Astrocyte (in vitro differentiated cells and primary cell): ENCODE results near the gene TLNRD1. TPM values are rescaled to one million over a fixed set of nuclear protein-coding genes. Genes with fewer than 3 reads are reported as not detected.

Experiments
- DNase-seq: peaks from one replicate; pipeline ENCODE4 v3.0.0-alpha.2; 2010; ENCODE audit warnings: low read depth
- FAIRE-seq: peaks from 2 replicates; lab custom pipeline; 2011; peaks lifted over from hg19 to GRCh38; lab: Jason Lieb, UNC
- H2AFZ ChIP-seq: 2 replicates; pipeline ENCODE4 v1.6.0; 2012; ENCODE audit warnings: low read depth, low read length, inconsistent platforms
- H3K27ac ChIP-seq: 2 replicates; pipeline ENCODE4 v1.5.1; 2011; ENCODE audit warnings: low read depth, low read length, inconsistent platforms
- H3K27me3 ChIP-seq: 2 replicates; pipeline ENCODE4 v1.6.0; 2011; ENCODE audit warnings: low read length, inconsistent platforms; ENCODE audit not compliant: insufficient read depth
- H3K36me3 ChIP-seq: 2 replicates; pipeline ENCODE4 v1.5.1; 2011; ENCODE audit warnings: low read length, inconsistent platforms; ENCODE audit not compliant: insufficient read depth
- H3K4me1 ChIP-seq: 2 replicates; pipeline ENCODE4 v1.5.1; 2011; ENCODE audit warnings: low read length, inconsistent platforms; ENCODE audit not compliant: insufficient read depth
- H3K4me2 ChIP-seq: 2 replicates; pipeline ENCODE4 v1.6.0; 2012; ENCODE audit warnings: low read length, inconsistent platforms
- H3K4me3 ChIP-seq: 2 replicates; pipeline ENCODE4 v1.5.1; 2011; ENCODE audit warnings: low read depth, mild to moderate bottlenecking, low read length, inconsistent platforms; ENCODE audit not compliant: insufficient read depth
- H3K79me2 ChIP-seq: 2 replicates; pipeline ENCODE4 v1.6.0; 2012; ENCODE audit warnings: mild to moderate bottlenecking, low read length, inconsistent platforms; ENCODE audit not compliant: insufficient read depth
- H3K9ac ChIP-seq: 2 replicates; pipeline ENCODE4 v1.6.0; 2012; ENCODE audit warnings: mild to moderate bottlenecking, low read length, inconsistent platforms
- H3K9me3 ChIP-seq: 2 replicates; pipeline ENCODE4 v1.5.1; 2012; ENCODE audit warnings: low read depth, mild to moderate bottlenecking, low read length, inconsistent platforms; ENCODE audit not compliant: insufficient read depth
- H4K20me1 ChIP-seq: 2 replicates; pipeline ENCODE4 v1.6.0; 2012; ENCODE audit warnings: low read length, inconsistent platforms; ENCODE audit not compliant: insufficient read depth
- H3K27ac Mint-ChIP-seq: one replicate; pipeline ENCODE4 v1.8.0; 2021; ENCODE audit warnings: mild to moderate bottlenecking, mixed read lengths; ENCODE audit not compliant: unreplicated experiment
- H3K27me3 Mint-ChIP-seq: one replicate; pipeline ENCODE4 v1.8.0; 2021; ENCODE audit warnings: low read depth, mixed read lengths; ENCODE audit not compliant: unreplicated experiment
- H3K36me3 Mint-ChIP-seq: one replicate; pipeline ENCODE4 v1.8.0; 2021; ENCODE audit warnings: low read depth, mixed read lengths; ENCODE audit not compliant: unreplicated experiment
- H3K4me1 Mint-ChIP-seq: one replicate; pipeline ENCODE4 v1.8.0; 2021; ENCODE audit warnings: low read depth, mixed read lengths; ENCODE audit not compliant: unreplicated experiment
- H3K4me3 Mint-ChIP-seq: one replicate; pipeline ENCODE4 v1.8.0; 2021; ENCODE audit warnings: mild to moderate bottlenecking, moderate library complexity, mixed read lengths; ENCODE audit not compliant: unreplicated experiment
- H3K9me3 Mint-ChIP-seq: one replicate; pipeline ENCODE4 v1.8.0; 2021; ENCODE audit warnings: mild to moderate bottlenecking, mixed read lengths; ENCODE audit not compliant: unreplicated experiment
- CTCF ChIP-seq: IDR thresholded peaks from 2 replicates; pipeline ENCODE4 v1.5.1; 2011; ENCODE audit warnings: low read depth, mild to moderate bottlenecking, inconsistent platforms, low read length, moderate library complexity; ENCODE audit not compliant: insufficient read depth
- EZH2 ChIP-seq: IDR thresholded peaks from 2 replicates; pipeline ENCODE4 v1.6.1; 2012; ENCODE audit warnings: mild to moderate bottlenecking, low read length, inconsistent platforms; ENCODE audit not compliant: insufficient read depth
- total RNA-seq: library from RNA; stranded (reverse); gene quantifications from 2 replicates; pipeline ENCODE4 v1.2.1, GENCODE V29; 2021

The TLNRD1 gene
- total RNA-seq, 1 donor from 2014 or later: 24.2 TPM

GRCh38 chr15:81024265-81024872 is 23.6 kb downstream of the TLNRD1 start:
- peak overlapping the region; percentile 84 for H2AFZ ChIP-seq
- no peaks in the 10 kb centered on the region for H3K36me3 ChIP-seq
- peaks cover 12% of the 10 kb centered on the region for H3K4me1 ChIP-seq
- Mint-ChIP-seq H3K4me3 (no peak overlapping the region), H3K27ac (peak overlapping the region; percentile 21), H3K36me3 (no peaks in the 10 kb centered on the region), H3K4me1 (peaks cover 21% of the 10 kb centered on the region), H3K27me3 (no peaks in the 10 kb centered on the region), H3K9me3 (peaks cover 2% of the 10 kb centered on the region)
- no peaks in the 10 kb centered on the region for H3K79me2 ChIP-seq
- no peaks in the 10 kb centered on the region for H4K20me1 ChIP-seq
- peak overlapping the region; percentile 35 for H3K9ac ChIP-seq
- no peaks in the 10 kb centered on the region for H3K27me3 ChIP-seq
- peak overlapping the region; percentile 51 for H3K4me2 ChIP-seq
- DNase-seq: no peak
- FAIRE-seq: no peak
- H3K27ac ChIP-seq: peak overlapping the region; percentile 60
- H3K9me3 ChIP-seq: peaks cover under 1% of the 10 kb centered on the region
- TF ChIP-seq EZH2 (no peak), CTCF (no peak)
- H3K4me3 ChIP-seq: no peak overlapping the region

- Histone ChIP-seq H4K20me1 (no peaks in the 10 kb centered on the region), H3K36me3 (no peaks in the 10 kb centered on the region), H3K4me1 (peaks cover 16% of the 10 kb centered on the region), H3K4me2 (no peak overlapping the region), H3K9ac (no peak overlapping the region), H3K79me2 (no peaks in the 10 kb centered on the region), H3K4me3 (no peak overlapping the region), H3K27me3 (no peaks in the 10 kb centered on the region), H3K9me3 (peaks cover 6% of the 10 kb centered on the region), H3K27ac (no peak overlapping the region), H2AFZ (no peak overlapping the region)
- no peaks in the 10 kb centered on the region for H3K27me3 Mint-ChIP-seq
- H3K4me3 Mint-ChIP-seq: no peak overlapping the region
- TF ChIP-seq EZH2: no peak
- TF ChIP-seq CTCF: no peak
- H3K4me1 Mint-ChIP-seq: peaks cover 21% of the 10 kb centered on the region
- DNase-seq (no peak), FAIRE-seq (no peak)
- H3K27ac Mint-ChIP-seq: no peak overlapping the region
- H3K36me3 Mint-ChIP-seq: peaks cover under 1% of the 10 kb centered on the region
- H3K9me3 Mint-ChIP-seq: peaks cover 7% of the 10 kb centered on the region
These were observed 24.2 kb downstream of the TLNRD1 start for GRCh38 chr15:81024936-81025335.

- Mint-ChIP-seq H3K4me3 (no peak overlapping the region), H3K27ac (no peak overlapping the region), H3K27me3 (no peaks in the 10 kb centered on the region), H3K4me1 (peaks cover 21% of the 10 kb centered on the region), H3K36me3 (peaks cover 1% of the 10 kb centered on the region), H3K9me3 (peaks cover 13% of the 10 kb centered on the region)
- H3K4me2 ChIP-seq: no peak overlapping the region
- DNase-seq (no peak), FAIRE-seq (no peak)
- no peak overlapping the region for H2AFZ ChIP-seq
- no peaks in the 10 kb centered on the region for H3K79me2 ChIP-seq
- H3K4me1 ChIP-seq: peaks cover 16% of the 10 kb centered on the region
- H4K20me1 ChIP-seq: no peaks in the 10 kb centered on the region
- H3K27me3 ChIP-seq: no peaks in the 10 kb centered on the region
- no peak overlapping the region for H3K4me3 ChIP-seq
- H3K27ac ChIP-seq: no peak overlapping the region
- no peak overlapping the region for H3K9ac ChIP-seq
- no peak for TF ChIP-seq CTCF
- no peak for TF ChIP-seq EZH2
- no peaks in the 10 kb centered on the region for H3K36me3 ChIP-seq
- H3K9me3 ChIP-seq: peaks cover 6% of the 10 kb centered on the region
These were observed 25.1 kb downstream of the TLNRD1 start for GRCh38 chr15:81025721-81026370.
